Activated CD4-positive, alpha-beta T cell treated with anti-CD3 and anti-CD28 coated beads for 24 hours (primary cell): ENCODE results near the gene ARSI.

Source experiments
- DNase-seq, 2 donors: peaks; one replicate each; pipeline ENCODE4 v3.0.0-alpha.2; 2020; ENCODE audit warnings: low read depth in 2 of 2

Gene ARSI

DNA sequence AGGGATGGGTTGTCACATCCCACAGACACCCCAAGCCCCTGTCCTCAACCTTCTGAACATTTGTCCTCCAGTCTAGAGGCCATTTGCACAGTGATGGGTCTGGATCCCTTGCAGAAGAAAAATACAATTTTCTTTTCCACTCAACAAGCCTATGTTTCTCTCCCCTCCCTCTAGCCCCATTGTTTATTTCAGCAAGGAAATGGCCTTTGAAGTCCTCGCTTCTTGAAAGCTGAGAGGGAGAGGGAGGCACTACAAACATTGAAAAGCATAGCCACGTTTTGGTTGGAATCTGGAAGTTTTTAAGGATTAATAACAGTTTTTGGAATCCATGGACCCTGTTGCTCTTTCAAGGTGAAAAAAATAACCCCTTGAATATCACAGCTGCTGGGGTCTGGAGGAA lies 24.0 kb upstream of the ARSI start:
- no peak for DNase-seq

GRCh38 chr5:150325426-150325825 lies 22.7 kb upstream of the ARSI start:
- no peak for DNase-seq

- no peak for DNase-seq
Observed at GRCh38 chr5:150323819-150324218, 21.1 kb upstream of the ARSI start.

DNA sequence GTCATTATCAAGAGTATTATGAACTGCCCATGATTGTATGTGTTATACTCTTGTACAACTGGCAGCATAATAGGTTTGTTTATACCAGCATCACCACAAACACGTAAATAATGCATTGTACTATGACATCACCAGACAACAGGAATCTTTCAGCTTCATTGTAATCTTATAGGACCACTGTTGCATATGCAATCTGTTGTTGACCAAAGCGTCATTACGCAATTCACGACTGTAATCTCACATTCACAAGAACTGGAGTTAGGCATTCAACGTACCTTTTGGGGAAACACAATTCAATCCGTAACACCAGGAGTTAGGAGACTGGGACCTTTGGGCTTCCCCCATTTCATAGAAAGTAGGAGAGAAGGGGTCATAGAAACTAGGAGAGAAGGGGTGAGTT lies 20.4 kb upstream of the ARSI start:
- DNase-seq = no peak

- no peak for DNase-seq
Observed at GRCh38 chr5:150322202-150322601, 19.5 kb upstream of the ARSI start.

DNA sequence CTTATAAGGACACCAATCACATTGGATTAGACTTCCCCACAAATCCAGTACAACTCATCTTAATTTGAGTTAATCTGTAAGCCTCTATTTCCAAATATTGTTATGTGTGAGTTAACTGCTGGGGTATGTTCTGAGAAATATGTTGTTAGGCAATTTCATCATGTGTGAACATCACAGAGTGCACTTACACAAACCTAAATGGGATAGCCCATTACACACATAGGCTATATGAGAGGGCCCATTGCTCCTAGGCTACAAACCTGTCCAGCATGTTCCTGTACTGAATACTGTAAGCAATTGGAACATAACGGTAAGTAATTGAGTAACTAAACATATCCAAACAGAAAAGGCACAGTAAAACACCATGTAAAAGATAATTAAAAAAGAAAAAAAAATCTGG lies 19.1 kb upstream of the ARSI start:
- DNase-seq = no peak

DNA sequence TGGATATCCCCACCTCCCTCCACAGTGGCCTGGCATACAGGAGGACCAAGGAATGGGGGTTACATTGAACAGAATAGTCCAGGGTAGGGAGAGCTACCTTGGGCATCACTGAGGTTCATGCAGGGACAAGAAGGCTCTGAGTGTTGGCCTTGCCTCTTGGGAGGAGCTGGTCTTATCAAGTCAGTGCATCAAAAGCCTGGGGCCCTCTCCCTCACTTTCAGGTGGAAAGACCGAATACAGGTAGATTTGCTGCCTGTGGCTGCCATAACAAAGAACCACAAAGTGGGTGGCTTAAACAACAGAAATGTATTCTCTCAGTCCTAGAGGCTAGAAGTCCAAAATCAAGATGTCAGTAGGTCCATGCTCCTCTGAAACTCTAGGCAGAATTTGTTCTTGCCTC lies 18.5 kb upstream of the ARSI start:
- DNase-seq = no peak

GRCh38 chr5:150320044-150320613 lies 17.4 kb upstream of the ARSI start:
- DNase-seq = no peak

DNA sequence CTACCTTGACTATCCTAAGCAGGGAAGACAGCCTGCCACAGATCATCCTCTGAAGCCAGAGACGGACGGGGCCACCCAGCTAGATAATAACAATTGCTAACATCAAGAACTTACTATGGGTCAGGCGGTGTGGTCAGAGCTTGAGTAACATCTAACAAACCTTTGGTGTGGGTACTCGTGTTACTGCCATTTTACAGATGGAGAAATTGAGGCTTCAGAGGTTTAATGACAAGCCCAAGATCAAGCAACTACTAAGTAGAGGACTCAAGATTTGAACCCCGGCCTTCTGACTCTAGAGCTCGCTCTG lies 16.7 kb upstream of the ARSI start:
- DNase-seq = no peak

DNA sequence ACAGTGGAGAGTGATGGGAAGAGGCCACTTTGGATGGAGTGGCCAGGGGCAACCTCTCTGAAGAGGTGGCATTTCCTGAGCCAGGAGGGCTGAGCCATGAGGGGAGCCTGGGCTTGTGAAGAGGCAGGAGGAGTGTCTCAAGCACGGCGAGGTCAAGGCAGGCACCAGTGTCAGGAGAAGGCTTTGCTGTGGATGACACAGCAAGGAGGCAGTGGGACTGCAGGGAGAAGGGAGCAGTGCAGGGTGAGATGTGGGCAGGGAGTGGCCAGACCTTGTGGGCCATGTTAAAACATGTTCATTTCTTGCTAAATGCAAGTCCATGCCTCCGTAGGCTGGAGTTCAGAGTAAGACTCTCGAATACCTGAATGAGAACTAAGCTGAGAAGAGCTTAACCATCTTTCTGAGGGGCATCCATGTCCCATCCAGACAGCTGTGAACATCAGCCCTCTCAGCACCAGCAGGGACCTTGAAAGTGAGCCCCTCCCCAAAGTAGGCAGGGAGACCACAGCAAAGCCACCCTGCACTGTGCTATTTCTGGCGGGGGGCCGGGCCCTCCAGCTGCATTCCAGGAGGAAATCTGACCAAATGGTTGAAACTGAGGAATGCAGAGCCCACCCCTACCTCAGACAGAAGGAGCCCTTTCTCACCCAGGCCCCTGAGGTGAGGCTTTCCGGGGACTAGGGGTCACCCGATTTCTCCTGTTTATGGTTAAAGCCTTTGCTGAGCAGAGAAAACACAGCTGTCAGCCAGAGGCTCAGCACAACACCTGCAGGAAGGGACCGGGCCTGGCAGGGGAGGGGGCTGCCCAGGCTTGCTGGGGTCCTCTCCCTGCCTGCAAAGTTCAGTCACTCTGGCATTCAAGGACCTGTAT lies 16.1 kb upstream of the ARSI start:
- DNase-seq = no peak

- DNase-seq = no peak
Observed at GRCh38 chr5:150317048-150318003, 14.6 kb upstream of the ARSI start.

GRCh38 chr5:150316320-150316719 lies 13.6 kb upstream of the ARSI start:
- DNase-seq = no peak

DNA sequence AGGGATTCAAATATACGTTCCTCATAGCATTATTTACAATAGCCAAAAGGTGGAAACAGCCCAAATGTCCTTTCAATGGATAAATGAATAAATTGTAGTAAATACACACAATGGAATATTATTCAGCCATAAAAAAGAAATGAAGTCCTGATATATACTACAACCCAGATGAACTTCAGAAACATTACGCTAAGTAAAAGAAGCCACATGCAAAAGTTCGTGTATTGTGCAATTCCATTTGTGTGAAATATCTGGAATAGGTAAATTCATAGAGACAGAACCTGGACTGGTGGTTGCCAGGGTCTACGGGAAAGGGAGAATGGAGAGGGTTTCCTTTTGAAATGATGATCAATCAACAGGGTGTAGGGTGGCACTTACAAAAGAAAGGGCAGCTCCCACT lies 12.5 kb upstream of the ARSI start:
- no peak for DNase-seq

DNA sequence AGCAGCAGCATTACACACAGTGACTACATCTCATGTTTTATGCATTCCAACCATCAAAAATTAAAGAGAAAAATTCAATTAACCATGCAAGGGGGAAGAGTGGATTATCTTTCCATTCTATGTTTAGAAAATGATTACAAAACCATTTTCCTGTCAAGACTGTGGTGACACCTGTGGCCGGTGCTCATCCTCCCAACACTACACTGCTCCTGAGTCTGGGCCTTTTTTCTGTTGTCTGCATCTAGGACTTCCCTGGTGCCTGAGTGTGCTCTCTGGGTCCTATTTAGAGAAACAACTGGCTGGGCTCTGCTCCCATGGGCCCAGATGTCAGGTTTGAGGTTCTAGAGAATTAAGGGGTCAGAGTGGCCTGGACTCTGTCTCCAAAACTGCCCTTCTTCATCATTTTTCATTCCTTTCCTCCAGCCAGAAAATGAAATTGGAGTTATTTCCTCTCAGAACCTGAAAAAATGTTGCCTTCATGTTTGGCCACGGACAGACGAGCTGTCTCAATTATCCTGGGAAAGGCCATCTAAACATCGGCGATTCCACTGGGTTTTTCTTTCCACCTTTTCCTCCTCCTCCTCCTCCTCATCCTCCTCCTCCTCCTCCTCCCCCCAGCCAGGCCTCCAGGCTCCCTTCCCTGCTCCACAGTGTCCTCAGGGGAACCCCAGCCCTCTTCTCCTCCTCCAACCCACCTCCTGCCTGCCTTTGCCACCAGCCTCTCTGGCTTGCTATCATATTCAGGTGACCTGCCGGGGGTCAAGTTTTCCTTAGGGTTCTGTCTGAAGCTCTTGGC lies 11.4 kb upstream of the ARSI start:
- no peak for DNase-seq

DNA sequence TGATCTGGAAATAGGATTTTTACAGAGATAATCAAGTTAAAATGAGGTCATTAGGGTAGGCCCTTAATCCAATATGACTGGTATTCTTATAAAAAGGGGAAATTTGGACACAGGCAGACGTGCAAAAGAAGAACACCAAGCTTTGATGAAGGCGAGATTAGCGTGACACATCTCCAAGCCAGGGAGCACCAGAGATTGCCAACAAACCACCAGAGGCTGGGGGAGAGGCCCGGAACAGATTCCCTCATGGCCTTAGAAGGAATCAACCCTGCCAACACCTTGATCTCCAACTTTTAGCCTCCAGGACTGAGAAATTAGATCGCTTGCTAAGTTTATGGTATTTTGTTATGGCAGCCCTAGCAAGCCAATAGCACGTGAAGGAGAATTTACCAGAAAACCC lies 10.8 kb upstream of the ARSI start:
- DNase-seq = no peak

- DNase-seq = no peak
Observed at GRCh38 chr5:150312518-150312917, 9.8 kb upstream of the ARSI start.

GRCh38 chr5:150311015-150311692 lies 8.4 kb upstream of the ARSI start:
- no peak for DNase-seq

DNA sequence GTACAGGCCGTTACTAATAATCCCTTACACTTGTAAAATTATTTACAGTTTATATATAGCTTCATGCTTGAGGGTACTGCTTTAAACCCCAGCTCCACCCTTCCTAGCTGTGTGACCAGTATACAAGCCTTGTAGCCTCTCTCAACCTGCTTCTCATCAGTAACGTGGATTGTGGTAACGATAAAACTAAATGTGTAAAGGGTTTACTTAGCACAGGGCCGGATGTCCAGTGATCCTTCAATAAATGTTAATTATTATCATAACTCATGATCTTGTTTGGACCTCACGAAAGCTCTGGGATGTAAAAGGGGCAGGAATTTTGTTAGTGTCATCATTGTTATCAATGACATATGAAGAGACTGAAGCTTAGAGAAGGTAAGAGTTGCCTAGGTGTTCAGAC lies 7.5 kb upstream of the ARSI start:
- DNase-seq = no peak

- DNase-seq = no peak
Observed at GRCh38 chr5:150309886-150310239, 7.2 kb upstream of the ARSI start.

GRCh38 chr5:150309101-150309885 lies 6.6 kb upstream of the ARSI start:
- no peak for DNase-seq
